Measurements from ENCODE around the gene COBL. TPM values are rescaled to one million over a fixed set of nuclear protein-coding genes. Genes with fewer than 3 reads are reported as not detected.

COBL gene
- total and polyA plus RNA-seq, 2 of the 8 experiments (the other 6 are each of a cell fraction or from before 2014, with no cell fraction given) = 13.8 to 40.4 TPM

DNA sequence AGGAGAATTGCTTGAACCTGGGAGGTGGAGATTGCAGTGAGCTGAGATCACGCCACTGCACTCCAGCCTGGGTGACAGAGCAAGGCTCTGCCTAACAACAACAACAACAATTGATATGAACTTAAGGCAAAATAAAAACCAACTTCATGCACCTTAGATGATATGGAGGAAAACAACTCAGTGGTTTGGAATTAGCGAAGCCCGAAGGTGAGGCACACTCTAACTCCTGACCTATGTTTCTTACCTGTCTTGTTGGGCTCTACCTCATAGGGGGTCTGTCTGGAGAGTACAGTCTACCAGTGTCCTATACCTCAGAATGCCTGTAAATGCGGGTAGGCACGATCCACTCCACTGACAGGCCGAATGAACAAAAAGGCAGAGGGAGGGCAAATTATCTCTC is 24.3 kb upstream of the COBL start (continued):
- no peak for TF ChIP-seq CHD7 (IDR thresholded peaks at IDR 0.05; ENCODE audit: insufficient replicate concordance, low read length)
- no peak for TF ChIP-seq SIN3A (conservative IDR thresholded peaks at IDR 0.05 in 1 of 2, IDR thresholded peaks at IDR 0.05 in 1 of 2; ENCODE audit: low read depth in 1 of 2, low read length in 2 of 2)
- no peak for TF ChIP-seq POLR2A (IDR thresholded peaks at IDR 0.05; ENCODE audit: control extremely low read depth in 1 of 2, low read depth in 2 of 2, low read length in 2 of 2)
- TF ChIP-seq, protein P1, sequence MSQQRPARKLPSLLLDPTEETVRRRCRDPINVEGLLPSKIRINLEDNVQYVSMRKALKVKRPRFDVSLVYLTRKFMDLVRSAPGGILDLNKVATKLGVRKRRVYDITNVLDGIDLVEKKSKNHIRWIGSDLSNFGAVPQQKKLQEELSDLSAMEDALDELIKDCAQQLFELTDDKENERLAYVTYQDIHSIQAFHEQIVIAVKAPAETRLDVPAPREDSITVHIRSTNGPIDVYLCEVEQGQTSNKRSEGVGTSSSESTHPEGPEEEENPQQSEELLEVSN (IDR thresholded peaks at IDR 0.05) = no peak
- no peak for TF ChIP-seq SAP30 (IDR thresholded peaks at IDR 0.05; ENCODE audit: insufficient read depth, insufficient replicate concordance, low read length)
- no peak for TF ChIP-seq CBX5 (IDR thresholded peaks at IDR 0.05; ENCODE audit: low read depth, low read length)
- no peak for TF ChIP-seq KDM5A (IDR thresholded peaks at IDR 0.05; ENCODE audit: low read length)
- TF ChIP-seq SP1 (IDR thresholded peaks at IDR 0.05; ENCODE audit: low read depth, low read length) = no peak
- no peak for TF ChIP-seq RFX5 (IDR thresholded peaks at IDR 0.05; ENCODE audit: borderline replicate concordance, low read depth, low read length)
